Breast epithelium (tissue), 3 donors: ENCODE results near the gene LUZP1.
"Not testable (repeated sequence)": the region's sequence is repeated elsewhere in the genome, so short reads cannot be mapped to it uniquely, and the experiment has no call there.

Experiments used
- POLR2A ChIP-seq: fragments of 450-650 bp; IDR thresholded peaks from one replicate; pipeline ENCODE4 v1.6.1; 2016; ENCODE audit warnings: antibody characterized with exemption, mild to moderate bottlenecking, moderate library complexity
- POLR2AphosphoS5 ChIP-seq, 3 donors: sonication (generic); formaldehyde crosslinking; IDR thresholded peaks; one replicate each; pipeline ENCODE4 v1.6.1; 2017; ENCODE audit warnings: antibody characterized with exemption in 3 of 3

GRCh38 chr1:23207733-23208132, 39.1 kb upstream of the LUZP1 start:
- not testable (repeated sequence) for TF ChIP-seq POLR2A; POLR2AphosphoS5 (IDR thresholded peaks at IDR 0.05)
